Caco-2 (cell line): Measurements from ENCODE around the gene KREMEN1. TPM values are rescaled to one million over a fixed set of nuclear protein-coding genes. Genes with fewer than 3 reads are reported as not detected.

Experiments used
- BruUV-seq: library from RNA; stranded (reverse); fragments of 400-500 nt; replicated peaks from 2 replicates; lab custom pipeline; 2021; lab: Mats Ljungman, UMichigan
- CTCF ChIA-PET: fragments of 300-600 bp; sonication (Branson Sonifier 250); formaldehyde crosslinking; loops from one replicate; lab custom pipeline; 2022; ENCODE audit warnings: antibody characterized with exemption; lab: Charles Lee
- POLR2A ChIA-PET: fragments of 300-600 bp; sonication (Branson Sonifier 250); formaldehyde crosslinking; loops from one replicate; lab custom pipeline; 2022; ENCODE audit warnings: antibody characterized with exemption; lab: Charles Lee
- DNase-seq, 2 experiments: peaks; one replicate each; pipeline versions ENCODE4 v3.0.0 to v3.0.0-alpha.2; 2020 to 2022
- H3K27me3 ChIP-seq: replicated peaks from 2 replicates; pipeline ENCODE4 v1.6.0; 2011; ENCODE audit warnings: low read length; ENCODE audit not compliant: control insufficient read depth, insufficient read depth
- H3K36me3 ChIP-seq: 2 replicates; pipeline ENCODE4 v1.5.1; 2011; ENCODE audit warnings: low read length; ENCODE audit not compliant: control insufficient read depth, insufficient read depth
- H3K4me1 ChIP-seq: fragments of 250-450 bp; sonication (Bioruptor Pico); 2 replicates; pipeline ENCODE4 v1.5.1; 2020; ENCODE audit warnings: mild to moderate bottlenecking
- H3K4me3 ChIP-seq: 2 replicates; pipeline ENCODE4 v1.5.1; 2011; ENCODE audit warnings: low read depth, mild to moderate bottlenecking, control low read depth, low read length
- H3K9me3 ChIP-seq: fragments of 250-450 bp; sonication (Bioruptor Pico); 2 replicates; pipeline ENCODE4 v1.5.1; 2020; ENCODE audit warnings: mild to moderate bottlenecking, moderate library complexity
- H3K27ac Mint-ChIP-seq: one replicate; pipeline ENCODE4 v1.8.0; 2022; ENCODE audit warnings: mixed read lengths; ENCODE audit not compliant: unreplicated experiment
- H3K27me3 Mint-ChIP-seq: one replicate; pipeline ENCODE4 v1.8.0; 2022; ENCODE audit warnings: mixed read lengths; ENCODE audit not compliant: insufficient read depth, unreplicated experiment
- H3K36me3 Mint-ChIP-seq: one replicate; pipeline ENCODE4 v1.8.0; 2022; ENCODE audit warnings: mild to moderate bottlenecking, mixed read lengths; ENCODE audit not compliant: insufficient read depth, unreplicated experiment
- H3K4me1 Mint-ChIP-seq: one replicate; pipeline ENCODE4 v1.8.0; 2022; ENCODE audit warnings: low read depth, mixed read lengths; ENCODE audit not compliant: unreplicated experiment
- H3K4me3 Mint-ChIP-seq: one replicate; pipeline ENCODE4 v1.8.0; 2022; ENCODE audit warnings: mild to moderate bottlenecking, moderate library complexity, mixed read lengths; ENCODE audit not compliant: unreplicated experiment
- H3K9me3 Mint-ChIP-seq: one replicate; pipeline ENCODE4 v1.8.0; 2022; ENCODE audit warnings: mixed read lengths; ENCODE audit not compliant: unreplicated experiment
- intact Hi-C: fragments of 100-400 bp; cut with micrococcal nuclease; formaldehyde crosslinking; loops from one replicate; pipeline ENCODE4 v1.10.0; 2022; ENCODE audit not compliant: unreplicated experiment
- total RNA-seq: library from RNA; stranded (reverse); gene quantifications from 2 replicates; pipeline ENCODE4 v1.2.3, GENCODE V29; 2022
- TF ChIP-seq, protein P1 (sequence below), 2 experiments: fragments of 200-600 bp in 1 of 2; IDR thresholded peaks; 1 replicate in 1 of 2; 2 replicates in 1 of 2; pipeline versions ENCODE4 v1.5.1 to v1.8.0; 2011 to 2022; ENCODE audit warnings: antibody characterized with exemption in 1 of 2, control low read depth in 1 of 2, inconsistent platforms in 1 of 2, low read depth in 1 of 2, low read length in 1 of 2, mild to moderate bottlenecking in 1 of 2, moderate library complexity in 1 of 2; ENCODE audit not compliant: insufficient read depth in 1 of 2, severe bottlenecking in 1 of 2, unreplicated experiment in 1 of 2

Gene KREMEN1
- total RNA-seq, 1 experiment from 2014 or later = 29.7 TPM

DNA sequence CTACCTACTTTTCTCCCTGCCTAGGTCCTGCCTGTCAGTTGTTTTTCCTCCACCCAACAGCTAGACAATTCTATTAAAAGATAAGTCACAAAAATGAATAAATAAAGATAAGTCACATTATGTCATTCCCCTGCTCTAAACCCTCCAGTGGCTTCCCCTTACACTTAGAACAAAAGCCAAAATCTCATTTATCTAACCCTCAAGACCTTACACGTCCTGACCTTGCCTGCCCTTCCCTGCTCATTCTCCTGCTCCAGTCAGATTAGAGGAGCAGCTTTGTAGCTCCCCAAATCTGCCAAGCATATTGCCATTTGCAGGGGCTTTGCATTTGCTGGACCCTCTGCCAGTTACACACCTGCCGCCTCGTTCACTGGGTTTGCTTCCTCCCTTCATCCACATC lies 16.7 kb downstream of the KREMEN1 start:
- Histone ChIP-seq H3K27me3 (no peaks in the 10 kb centered on the region), H3K36me3 (no peaks in the 10 kb centered on the region), H3K4me1 (no peaks in the 10 kb centered on the region), H3K4me3 (no peak overlapping the region), H3K9me3 (no peaks in the 10 kb centered on the region)
- Mint-ChIP-seq H3K4me3 (no peak overlapping the region), H3K36me3 (peaks cover 8% of the 10 kb centered on the region), H3K4me1 (peaks cover 29% of the 10 kb centered on the region), H3K27ac (no peak overlapping the region), H3K27me3 (no peaks in the 10 kb centered on the region), H3K9me3 (no peaks in the 10 kb centered on the region)
- TF ChIP-seq, protein P1, sequence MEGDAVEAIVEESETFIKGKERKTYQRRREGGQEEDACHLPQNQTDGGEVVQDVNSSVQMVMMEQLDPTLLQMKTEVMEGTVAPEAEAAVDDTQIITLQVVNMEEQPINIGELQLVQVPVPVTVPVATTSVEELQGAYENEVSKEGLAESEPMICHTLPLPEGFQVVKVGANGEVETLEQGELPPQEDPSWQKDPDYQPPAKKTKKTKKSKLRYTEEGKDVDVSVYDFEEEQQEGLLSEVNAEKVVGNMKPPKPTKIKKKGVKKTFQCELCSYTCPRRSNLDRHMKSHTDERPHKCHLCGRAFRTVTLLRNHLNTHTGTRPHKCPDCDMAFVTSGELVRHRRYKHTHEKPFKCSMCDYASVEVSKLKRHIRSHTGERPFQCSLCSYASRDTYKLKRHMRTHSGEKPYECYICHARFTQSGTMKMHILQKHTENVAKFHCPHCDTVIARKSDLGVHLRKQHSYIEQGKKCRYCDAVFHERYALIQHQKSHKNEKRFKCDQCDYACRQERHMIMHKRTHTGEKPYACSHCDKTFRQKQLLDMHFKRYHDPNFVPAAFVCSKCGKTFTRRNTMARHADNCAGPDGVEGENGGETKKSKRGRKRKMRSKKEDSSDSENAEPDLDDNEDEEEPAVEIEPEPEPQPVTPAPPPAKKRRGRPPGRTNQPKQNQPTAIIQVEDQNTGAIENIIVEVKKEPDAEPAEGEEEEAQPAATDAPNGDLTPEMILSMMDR (IDR thresholded peaks at IDR 0.05; ENCODE audit: insufficient read depth in 1 of 2, low read depth in 1 of 2, low read length in 1 of 2, severe bottlenecking in 1 of 2, unreplicated experiment in 1 of 2) = no peak
- POLR2A ChIA-PET = no interaction called here
- intact Hi-C loops = no loop called here
- CTCF ChIA-PET = no interaction called here
- DNase-seq = no peak
- BruUV-seq = no TSS peak

DNA sequence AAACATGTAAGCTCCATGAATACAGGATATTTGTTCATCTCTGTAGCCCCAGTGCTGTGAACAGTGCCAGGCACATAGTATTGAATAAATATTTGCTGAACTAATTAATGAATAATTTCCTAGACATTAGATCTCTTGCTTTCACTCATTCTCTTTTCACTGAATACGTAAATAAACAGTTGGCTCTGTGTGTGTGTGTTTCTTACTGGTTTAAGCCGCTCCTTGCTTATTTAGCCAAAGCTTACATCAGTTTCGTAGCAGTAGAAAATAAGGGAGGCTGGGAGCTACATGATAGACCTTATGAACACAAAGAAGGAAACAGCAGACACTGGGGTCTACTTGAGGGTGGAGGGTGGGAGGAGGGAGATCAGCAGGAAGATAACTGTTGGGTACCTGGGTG lies 17.2 kb downstream of the KREMEN1 start:
- POLR2A ChIA-PET = no interaction called here
- Histone ChIP-seq H3K36me3 (no peaks in the 10 kb centered on the region), H3K9me3 (no peaks in the 10 kb centered on the region), H3K27me3 (no peaks in the 10 kb centered on the region), H3K4me3 (no peak overlapping the region), H3K4me1 (peaks cover 4% of the 10 kb centered on the region)
- Mint-ChIP-seq H3K27me3 (no peaks in the 10 kb centered on the region), H3K36me3 (peaks cover 13% of the 10 kb centered on the region), H3K4me3 (no peak overlapping the region), H3K9me3 (no peaks in the 10 kb centered on the region), H3K4me1 (peaks cover 29% of the 10 kb centered on the region), H3K27ac (no peak overlapping the region)
- TF ChIP-seq, protein P1 (IDR thresholded peaks at IDR 0.05; ENCODE audit: insufficient read depth in 1 of 2, low read depth in 1 of 2, low read length in 1 of 2, severe bottlenecking in 1 of 2, unreplicated experiment in 1 of 2) = no peak
- CTCF ChIA-PET = no interaction called here
- intact Hi-C loops = no loop called here
- no peak for DNase-seq
- BruUV-seq = no TSS peak

DNA sequence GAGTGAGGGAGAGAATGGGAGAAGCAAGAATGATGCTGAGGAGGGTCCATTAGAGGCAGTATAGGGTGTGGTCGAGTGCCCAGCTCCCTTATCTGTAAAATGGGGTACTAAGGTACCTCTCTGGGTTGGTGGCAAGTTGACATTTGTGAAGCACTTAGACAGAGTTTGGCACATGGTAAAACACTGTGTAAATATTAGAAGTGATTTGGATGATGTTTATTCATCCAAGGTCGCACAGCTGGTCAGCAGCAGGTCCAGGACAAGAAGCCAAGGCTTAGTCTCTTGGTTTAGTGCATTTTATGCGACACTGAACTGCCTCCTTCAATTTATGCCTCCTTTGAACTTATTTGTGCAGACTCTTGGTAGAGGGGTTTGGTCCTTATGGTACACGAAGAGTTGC lies 19.4 kb downstream of the KREMEN1 start:
- H3K4me1 Mint-ChIP-seq = peaks cover 36% of the 10 kb centered on the region
- TF ChIP-seq, protein P1 (IDR thresholded peaks at IDR 0.05; ENCODE audit: insufficient read depth in 1 of 2, low read depth in 1 of 2, low read length in 1 of 2, severe bottlenecking in 1 of 2, unreplicated experiment in 1 of 2) = no peak
- H3K9me3 Mint-ChIP-seq = no peaks in the 10 kb centered on the region
- H3K36me3 Mint-ChIP-seq = peaks cover 15% of the 10 kb centered on the region
- H3K4me3 ChIP-seq = no peak overlapping the region
- no peak overlapping the region for H3K27ac Mint-ChIP-seq
- H3K9me3 ChIP-seq = no peaks in the 10 kb centered on the region
- CTCF ChIA-PET = no interaction called here
- no TSS peak for BruUV-seq
- no peaks in the 10 kb centered on the region for H3K27me3 Mint-ChIP-seq
- no peak for DNase-seq
- H3K27me3 ChIP-seq = no peaks in the 10 kb centered on the region
- peaks cover 26% of the 10 kb centered on the region for H3K4me1 ChIP-seq
- intact Hi-C loops = no loop called here
- POLR2A ChIA-PET = no interaction called here
- no peaks in the 10 kb centered on the region for H3K36me3 ChIP-seq
- H3K4me3 Mint-ChIP-seq = no peak overlapping the region
